NT2/D1 (cell line): ENCODE results near the gene FBXL16.
"Not testable (repeated sequence)": the region's sequence is repeated elsewhere in the genome, so short reads cannot be mapped to it uniquely, and the experiment has no call there.

Experiments used
- DNase-seq: peaks from one replicate; pipeline ENCODE4 v3.0.0-alpha.2; 2011; ENCODE audit warnings: low read depth, low spot score
- H3K27me3 ChIP-seq: 2 replicates; pipeline ENCODE4 v1.6.0; 2011; ENCODE audit warnings: mild to moderate bottlenecking; ENCODE audit not compliant: insufficient read length, insufficient read depth
- H3K36me3 ChIP-seq: 2 replicates; pipeline ENCODE4 v1.6.1; 2011; ENCODE audit warnings: mild to moderate bottlenecking, low read length, mixed read lengths; ENCODE audit not compliant: insufficient read depth, insufficient read length
- H3K4me1 ChIP-seq: 2 replicates; pipeline ENCODE4 v1.5.1; 2011; ENCODE audit not compliant: insufficient read depth, insufficient read length
- H3K4me3 ChIP-seq: 2 replicates; pipeline ENCODE4 v1.5.1; 2011; ENCODE audit warnings: low read depth; ENCODE audit not compliant: insufficient read length
- H3K9ac ChIP-seq: 2 replicates; pipeline ENCODE4 v1.6.0; 2011; ENCODE audit warnings: low read depth; ENCODE audit not compliant: insufficient read length
- H3K9me3 ChIP-seq: 2 replicates; pipeline ENCODE4 v1.5.1; 2011; ENCODE audit warnings: mild to moderate bottlenecking, low read length; ENCODE audit not compliant: insufficient read depth
- SUZ12 ChIP-seq: IDR thresholded peaks from 2 replicates; pipeline ENCODE4 v1.6.1; 2011; ENCODE audit not compliant: insufficient read length, insufficient read depth; ENCODE audit errors: extremely low read depth
- YY1 ChIP-seq: IDR thresholded peaks from 2 replicates; pipeline ENCODE4 v1.6.1; 2011; ENCODE audit not compliant: insufficient read length, insufficient read depth
- ZNF274 ChIP-seq: IDR thresholded peaks from 2 replicates; pipeline ENCODE4 v1.6.1; 2011; ENCODE audit warnings: mild to moderate bottlenecking, low read depth, low read length

The FBXL16 gene

DNA sequence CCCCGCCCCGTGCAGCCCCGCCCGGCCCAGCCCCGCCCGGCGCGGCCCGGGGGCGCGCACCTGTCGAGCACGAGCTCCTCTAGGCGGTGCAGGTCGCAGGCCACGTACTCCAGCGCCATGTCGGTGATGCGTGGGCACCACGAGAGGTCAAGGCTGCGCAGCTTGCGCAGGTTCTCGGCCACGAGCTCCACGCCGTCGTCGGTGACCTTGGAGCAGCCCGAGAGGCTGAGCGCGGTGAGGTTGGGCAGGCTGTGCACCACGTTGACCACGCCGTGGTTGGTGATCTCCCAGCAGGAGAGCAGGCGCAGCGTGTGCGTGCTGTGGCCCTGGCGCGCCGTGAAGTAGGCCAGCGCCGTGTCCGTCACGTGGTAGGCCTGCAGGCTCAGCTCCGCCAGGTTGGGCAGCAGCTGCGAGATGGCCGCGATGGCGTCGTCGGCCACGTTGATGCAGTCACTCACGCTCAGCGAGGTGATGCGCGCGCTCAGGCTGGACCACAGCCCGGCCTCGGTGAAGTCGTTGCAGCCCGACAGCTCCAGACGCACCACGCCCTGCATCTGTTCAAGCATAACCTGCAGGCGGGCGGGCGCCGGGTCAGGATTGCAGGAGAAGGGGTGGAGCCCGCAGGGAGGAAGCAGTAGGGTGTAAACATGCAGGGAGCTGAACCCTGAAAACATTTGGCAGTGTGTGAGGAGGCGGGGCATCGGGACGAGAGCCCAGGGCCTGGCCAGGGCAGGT, 10.1 kb downstream of the FBXL16 start:
- H3K27me3 ChIP-seq, result peaks cover 84% of the 10 kb centered on the region

GRCh38 chr16:694863-695354, 10.7 kb downstream of the FBXL16 start:
- Histone ChIP-seq H3K36me3 (no peaks in the 10 kb centered on the region), H3K27me3 (peaks cover 78% of the 10 kb centered on the region), H3K4me3 (peak overlapping the region; percentile 33), H3K4me1 (peaks cover 7% of the 10 kb centered on the region), H3K9me3 (no peaks in the 10 kb centered on the region), H3K9ac (peak overlapping the region; percentile 70)
- TF ChIP-seq SUZ12 (no peak), ZNF274 (no peak), YY1 (no peak)
- DNase-seq, result no peak

More for the DNA sequence above, 10.1 kb downstream of the FBXL16 start:
- no peaks in the 10 kb centered on the region for H3K36me3 ChIP-seq
- DNase-seq, result no peak
- peaks cover 7% of the 10 kb centered on the region for H3K4me1 ChIP-seq
- no peaks in the 10 kb centered on the region for H3K9me3 ChIP-seq
- H3K4me3 ChIP-seq, result peak overlapping the region; percentile 40
- peak overlapping the region; percentile 79 for H3K9ac ChIP-seq
- TF ChIP-seq ZNF274 (no peak), SUZ12 (no peak), YY1 (no peak)

DNA sequence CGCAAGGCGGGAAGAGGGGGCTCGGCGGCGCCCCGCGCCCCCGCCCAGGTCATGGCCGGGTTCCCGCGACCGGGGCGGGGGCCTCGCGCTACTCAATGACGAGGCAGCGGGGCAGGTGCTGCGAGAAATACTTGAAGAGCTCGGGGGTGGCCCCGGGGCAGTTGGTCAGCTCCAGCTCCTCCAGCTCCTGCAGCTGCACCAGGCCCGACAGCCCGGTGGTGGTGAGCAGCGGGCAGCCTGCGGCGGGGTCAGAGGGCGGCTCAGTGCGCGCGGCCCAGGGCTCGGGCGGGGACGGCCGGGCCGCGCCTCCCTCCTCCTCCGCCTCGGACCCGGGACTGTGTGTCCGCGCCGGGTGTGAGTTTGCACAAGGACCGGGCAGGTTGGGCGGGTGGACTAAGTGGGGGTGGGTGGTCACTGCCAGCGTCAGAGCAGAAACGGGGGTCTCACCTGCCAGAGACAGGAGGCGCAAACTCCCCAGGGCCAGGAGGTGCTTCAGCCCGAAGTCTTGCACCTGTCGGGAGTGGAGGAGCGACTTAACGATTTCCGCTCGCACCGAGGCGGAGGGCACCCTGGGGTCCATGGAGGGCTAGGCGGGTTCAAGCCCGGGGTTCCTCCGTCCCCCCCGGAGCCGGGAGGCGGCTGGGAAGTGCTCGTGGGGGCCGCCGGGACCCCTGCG, 11.3 kb downstream of the FBXL16 start:
- Histone ChIP-seq H3K27me3 (peaks cover 72% of the 10 kb centered on the region), H3K9me3 (no peaks in the 10 kb centered on the region), H3K4me3 (peak overlapping the region; percentile 11), H3K9ac (peak overlapping the region; percentile 70), H3K4me1 (peaks cover 12% of the 10 kb centered on the region), H3K36me3 (peaks cover 2% of the 10 kb centered on the region)
- TF ChIP-seq ZNF274, result no peak
- TF ChIP-seq YY1, result no peak
- TF ChIP-seq SUZ12, result no peak
- DNase-seq, result no peak

DNA sequence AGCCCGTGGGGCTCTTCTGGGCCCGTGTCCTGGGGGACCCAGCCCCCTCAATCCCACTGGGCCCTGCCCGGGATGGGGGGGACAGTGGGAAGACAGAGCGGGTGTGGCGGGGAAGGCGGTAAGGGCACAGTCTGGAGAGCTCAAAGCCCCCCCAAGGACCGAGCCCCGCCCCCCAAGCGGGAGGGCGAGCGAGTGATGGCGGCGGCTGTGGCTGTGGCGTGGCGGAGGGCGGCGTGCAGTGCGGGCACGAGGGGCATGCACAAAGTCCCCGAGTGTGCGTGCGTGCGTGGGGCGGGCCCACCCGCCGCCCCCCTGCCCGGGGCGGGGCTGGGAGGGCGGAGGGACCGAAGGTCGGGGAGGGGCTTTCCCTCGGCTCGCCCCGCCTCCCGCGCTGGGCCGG, 11.8 kb downstream of the FBXL16 start:
- Histone ChIP-seq H3K9me3 (no peaks in the 10 kb centered on the region), H3K36me3 (peaks cover 7% of the 10 kb centered on the region), H3K4me1 (peaks cover 17% of the 10 kb centered on the region), H3K4me3 (no peak overlapping the region), H3K9ac (no peak overlapping the region), H3K27me3 (peaks cover 67% of the 10 kb centered on the region)
- DNase-seq, result no peak
- TF ChIP-seq YY1 (no peak), ZNF274 (no peak), SUZ12 (no peak)

- Histone ChIP-seq H3K4me3 (no peak overlapping the region), H3K36me3 (peaks cover 11% of the 10 kb centered on the region), H3K9me3 (no peaks in the 10 kb centered on the region), H3K4me1 (peaks cover 17% of the 10 kb centered on the region), H3K27me3 (peaks cover 64% of the 10 kb centered on the region), H3K9ac (no peak overlapping the region)
- TF ChIP-seq YY1 (no peak), ZNF274 (no peak), SUZ12 (no peak)
- DNase-seq, result no peak
Observed at GRCh38 chr16:693364-693763, 12.2 kb downstream of the FBXL16 start.

- peaks cover 58% of the 10 kb centered on the region for H3K27me3 ChIP-seq
- no peaks in the 10 kb centered on the region for H3K9me3 ChIP-seq
- peaks cover 20% of the 10 kb centered on the region for H3K36me3 ChIP-seq
- no peak overlapping the region for H3K9ac ChIP-seq
- no peak for DNase-seq
- peaks cover 17% of the 10 kb centered on the region for H3K4me1 ChIP-seq
- H3K4me3 ChIP-seq, result no peak overlapping the region
- TF ChIP-seq YY1 (no peak), SUZ12 (no peak), ZNF274 (no peak)
Observed at GRCh38 chr16:692356-693108, 13.1 kb downstream of the FBXL16 start.

GRCh38 chr16:691242-691641, 14.4 kb downstream of the FBXL16 start:
- H3K36me3 ChIP-seq, result peaks cover 33% of the 10 kb centered on the region
- DNase-seq, H3K9ac ChIP-seq, H3K9me3 ChIP-seq, H3K4me3 ChIP-seq: not testable (repeated sequence)
- H3K4me1 ChIP-seq, result peaks cover 20% of the 10 kb centered on the region
- peaks cover 46% of the 10 kb centered on the region for H3K27me3 ChIP-seq
